GM18505 (cell line): ENCODE data around the gene NDUFB8.
A peak's percentile ranks its signal among the peaks of the same experiment; 100 is the strongest.

Experiments used
- ATAC-seq: cut with Tn5 transposase; IDR thresholded peaks from one replicate; pipeline ENCODE4 v1.9.1; 2021; ENCODE audit not compliant: unreplicated experiment
- POLR2A ChIP-seq: IDR thresholded peaks from 4 replicates; pipeline ENCODE4 v1.6.1; 2011; ENCODE audit warnings: borderline replicate concordance; ENCODE audit not compliant: insufficient read depth, insufficient read length; ENCODE audit errors: extremely low read depth

NDUFB8 gene

DNA sequence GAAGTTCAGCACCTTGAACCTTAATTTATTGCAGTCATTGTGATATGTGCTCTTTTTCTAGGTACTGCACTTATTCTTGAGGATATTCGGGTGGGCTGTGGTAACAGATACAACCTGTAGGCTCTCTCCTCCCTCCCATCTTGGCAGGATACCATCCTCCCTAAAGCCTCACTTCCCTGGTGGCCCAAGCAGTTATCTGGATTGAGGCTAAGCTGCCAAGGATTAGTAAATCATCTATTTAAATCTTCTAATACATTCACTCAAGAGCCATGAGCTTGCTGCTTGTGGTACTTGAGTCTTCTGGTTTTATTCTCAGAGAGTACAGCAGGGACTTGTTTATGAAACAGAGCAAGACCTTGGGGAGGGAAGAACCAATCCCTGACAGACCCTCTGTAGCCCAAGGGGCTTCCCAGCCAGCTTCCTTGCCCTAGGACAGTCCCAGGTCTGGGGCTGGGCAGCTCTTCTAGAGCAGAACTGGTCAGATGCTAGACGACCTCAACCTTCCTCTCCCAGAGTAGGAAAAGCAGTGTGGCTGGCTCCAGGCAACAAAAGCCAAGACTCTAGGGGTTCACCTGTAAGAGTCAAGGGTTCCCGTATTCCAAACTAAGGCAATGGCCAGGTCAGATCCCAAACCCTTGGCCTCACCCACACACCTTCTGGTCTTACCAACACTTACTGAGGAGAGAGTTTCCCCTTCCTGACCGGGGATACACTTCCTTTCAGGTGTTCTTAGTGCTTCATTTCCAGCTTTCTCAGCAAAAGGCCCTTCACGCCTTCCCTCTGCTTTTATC lies 45.6 kb downstream of the NDUFB8 start:
- no peak for ATAC-seq
- no peak for TF ChIP-seq POLR2A

DNA sequence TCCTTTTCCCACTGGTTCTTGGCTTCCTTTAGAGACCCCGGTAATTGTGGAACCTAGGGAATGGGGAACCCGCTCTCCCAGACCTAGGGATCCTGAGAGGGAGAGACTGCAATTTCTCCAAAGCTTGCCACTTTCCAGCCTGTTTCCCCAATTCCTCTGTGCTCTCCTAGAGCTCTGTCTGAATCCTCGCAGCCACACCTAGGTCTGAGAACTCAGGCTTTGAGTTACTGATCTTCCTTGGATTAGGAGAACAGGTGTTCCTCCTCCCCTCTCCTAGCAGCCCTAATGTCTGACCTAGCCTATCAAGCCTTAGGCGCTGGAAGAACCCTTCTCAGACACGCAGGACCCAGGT lies 46.9 kb downstream of the NDUFB8 start:
- TF ChIP-seq POLR2A = no peak
- ATAC-seq = no peak

- ATAC-seq = peak; percentile 52
- TF ChIP-seq POLR2A = no peak
Observed at GRCh38 chr10:100482181-100482833, 47.4 kb downstream of the NDUFB8 start.

- TF ChIP-seq POLR2A = no peak
- ATAC-seq = peak; percentile 89
Observed at GRCh38 chr10:100481462-100482081, 48.1 kb downstream of the NDUFB8 start.

DNA sequence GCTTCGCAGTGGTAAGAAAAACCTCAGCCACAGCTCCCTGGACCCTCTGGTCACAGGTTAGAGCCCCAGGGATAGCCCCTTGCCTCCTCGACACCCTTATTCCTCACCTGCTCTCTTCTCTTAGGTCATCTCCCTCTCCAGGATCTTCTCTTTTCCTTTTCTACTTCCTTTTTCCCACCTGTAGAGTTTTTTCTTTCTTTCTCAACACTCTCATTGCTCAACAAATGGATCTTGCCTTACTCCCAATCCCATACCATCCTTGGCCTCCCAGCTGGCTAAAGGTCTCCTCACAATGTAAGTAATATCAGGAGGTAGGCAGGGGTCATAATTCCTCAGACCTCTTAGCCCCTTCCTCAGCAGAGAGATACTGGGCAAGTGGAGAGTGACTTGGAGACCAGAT lies 49.7 kb downstream of the NDUFB8 start:
- no peak for TF ChIP-seq POLR2A
- no peak for ATAC-seq

DNA sequence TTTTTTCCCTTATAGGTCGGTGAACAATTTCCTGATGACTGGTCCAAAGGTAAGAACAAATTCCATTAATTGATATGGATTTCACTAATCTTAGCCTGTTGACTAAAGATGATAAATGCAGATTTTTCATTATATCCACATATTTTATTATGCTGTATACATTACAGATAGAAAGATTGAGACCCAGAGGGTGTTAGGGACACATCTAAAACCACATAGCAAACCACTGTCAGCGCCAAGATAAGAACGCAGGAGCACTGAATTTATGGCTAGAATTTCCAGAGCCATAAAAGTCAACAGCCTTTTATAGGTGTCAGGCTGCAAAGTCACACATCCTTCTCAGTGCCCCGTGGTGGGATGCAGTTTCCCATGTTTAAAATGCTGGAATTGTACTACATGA lies 50.6 kb downstream of the NDUFB8 start:
- no peak for TF ChIP-seq POLR2A
- no peak for ATAC-seq

- no peak for ATAC-seq
- TF ChIP-seq POLR2A = no peak
Observed at GRCh38 chr10:100477970-100478369, 51.7 kb downstream of the NDUFB8 start.
